Endodermal cell (in vitro differentiated cells): ENCODE data around the gene ANKRD9. TPM values are rescaled to one million over a fixed set of nuclear protein-coding genes. Genes with fewer than 3 reads are reported as not detected.

ENCODE experiments used
- DNase-seq: peaks from one replicate; pipeline ENCODE4 v3.0.0-alpha.2; 2017
- H3K27ac ChIP-seq: 2 replicates; pipeline ENCODE4 v1.5.1; 2013; ENCODE audit warnings: mild to moderate bottlenecking, low read depth, low read length, moderate library complexity
- H3K27me3 ChIP-seq: 2 replicates; pipeline ENCODE4 v1.6.1; 2013; ENCODE audit warnings: mild to moderate bottlenecking, low read length, moderate library complexity; ENCODE audit not compliant: insufficient read depth, control insufficient read depth, poor library complexity, severe bottlenecking
- H3K36me3 ChIP-seq: 2 replicates; pipeline ENCODE4 v1.7.0; 2013; ENCODE audit warnings: mild to moderate bottlenecking, low read length, moderate library complexity; ENCODE audit not compliant: control insufficient read depth, insufficient read depth
- H3K4me1 ChIP-seq: one replicate; pipeline ENCODE4 v1.7.0; 2013; ENCODE audit warnings: low read length; ENCODE audit not compliant: control insufficient read depth, insufficient read depth
- H3K4me3 ChIP-seq: 2 replicates; pipeline ENCODE4 v1.5.1; 2013; ENCODE audit warnings: mild to moderate bottlenecking, low read length, moderate library complexity
- H3K9ac ChIP-seq: 2 replicates; pipeline ENCODE4 v1.6.1; 2013; ENCODE audit warnings: mild to moderate bottlenecking, low read length, moderate library complexity; ENCODE audit not compliant: poor library complexity, severe bottlenecking; ENCODE audit errors: extremely low read depth
- H3K9me3 ChIP-seq: 2 replicates; pipeline ENCODE4 v1.6.1; 2013; ENCODE audit warnings: mild to moderate bottlenecking, low read length, moderate library complexity; ENCODE audit not compliant: control insufficient read depth
- H3K27ac Mint-ChIP-seq: 2 replicates; pipeline ENCODE4 v1.8.0; 2020; ENCODE audit warnings: mixed read lengths
- H3K27me3 Mint-ChIP-seq: 2 replicates; pipeline ENCODE4 v1.8.0; 2021; ENCODE audit warnings: mild to moderate bottlenecking, mixed read lengths; ENCODE audit not compliant: insufficient read depth
- H3K36me3 Mint-ChIP-seq: 2 replicates; pipeline ENCODE4 v1.8.0; 2020; ENCODE audit warnings: low read depth, mixed read lengths
- H3K4me1 Mint-ChIP-seq: 2 replicates; pipeline ENCODE4 v1.8.0; 2020; ENCODE audit warnings: mixed read lengths
- H3K4me3 Mint-ChIP-seq: 2 replicates; pipeline ENCODE4 v1.8.0; 2020; ENCODE audit warnings: mild to moderate bottlenecking, moderate library complexity, mixed read lengths
- H3K9me3 Mint-ChIP-seq: 2 replicates; pipeline ENCODE4 v1.8.0; 2020; ENCODE audit warnings: mild to moderate bottlenecking, mixed read lengths
- WGBS, 2 experiments: methylation state at CpG; one replicate each; pipeline versions ENCODE4 v1.1.5 to v1.1.7; 2013; ENCODE audit warnings: missing lambda C conversion rate in 2 of 2, mixed read lengths in 1 of 2; ENCODE audit not compliant: insufficient coverage in 1 of 2, insufficient read length in 1 of 2; 5-methylcytosine and 5-hydroxymethylcytosine counted together
- total RNA-seq, 2 donors: library from RNA; stranded (reverse); fragmentation: NEBNext Ultra II Directional in 1 of 2; extraction: Animal tissue kit (Norgen Biotek cat#: 25700) in 1 of 2; gene quantifications; 2 replicates in 1 of 2; 3 replicates in 1 of 2; pipeline ENCODE4 v1.2.1, GENCODE V29; 2021
- TF ChIP-seq, protein P1 (sequence below): fragments of 200-600 bp; sonication (generic); conservative IDR thresholded peaks from 2 replicates; pipeline ENCODE4 v1.5.0; 2021; ENCODE audit warnings: antibody characterized with exemption, mild to moderate bottlenecking

The ANKRD9 gene
- total RNA-seq, 2 donors from 2014 or later: 32.7 to 38.9 TPM

DNA sequence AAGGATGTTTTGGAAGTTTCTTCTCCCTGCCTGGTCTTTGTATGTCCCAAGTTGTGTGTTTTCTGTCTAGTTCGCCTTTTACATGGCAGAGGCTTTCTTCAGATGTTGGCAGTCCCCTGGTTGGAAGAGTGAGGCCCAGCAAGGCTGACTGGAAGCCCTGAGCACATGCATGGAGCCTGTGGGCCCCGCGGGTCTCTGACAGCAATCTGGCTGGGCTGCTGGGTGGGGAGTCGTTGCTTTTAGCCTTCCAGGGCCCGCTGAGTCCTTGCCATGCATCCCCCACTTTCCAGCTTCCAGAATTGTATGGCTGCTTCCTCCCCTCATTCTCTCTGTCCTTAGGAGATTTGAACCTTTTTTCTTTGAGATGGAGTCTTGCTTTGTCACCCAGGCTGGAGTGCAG is 25.3 kb downstream of the ANKRD9 start:
- no peak for DNase-seq
- Histone ChIP-seq H3K4me3 (no peak overlapping the region), H3K36me3 (no peaks in the 10 kb centered on the region), H3K27ac (no peak overlapping the region), H3K27me3 (no peaks in the 10 kb centered on the region), H3K9me3 (peaks cover 4% of the 10 kb centered on the region), H3K9ac (no peak overlapping the region), H3K4me1 (no peaks in the 10 kb centered on the region)
- Mint-ChIP-seq H3K27ac (no peak overlapping the region), H3K36me3 (peaks cover 23% of the 10 kb centered on the region), H3K27me3 (no peaks in the 10 kb centered on the region), H3K4me1 (peaks cover 8% of the 10 kb centered on the region), H3K9me3 (peaks cover 13% of the 10 kb centered on the region), H3K4me3 (no peak overlapping the region)
- WGBS, 2 experiments: 87 to 97% methylated on average over 5 of the region's 5 CpGs
- TF ChIP-seq, protein P1, sequence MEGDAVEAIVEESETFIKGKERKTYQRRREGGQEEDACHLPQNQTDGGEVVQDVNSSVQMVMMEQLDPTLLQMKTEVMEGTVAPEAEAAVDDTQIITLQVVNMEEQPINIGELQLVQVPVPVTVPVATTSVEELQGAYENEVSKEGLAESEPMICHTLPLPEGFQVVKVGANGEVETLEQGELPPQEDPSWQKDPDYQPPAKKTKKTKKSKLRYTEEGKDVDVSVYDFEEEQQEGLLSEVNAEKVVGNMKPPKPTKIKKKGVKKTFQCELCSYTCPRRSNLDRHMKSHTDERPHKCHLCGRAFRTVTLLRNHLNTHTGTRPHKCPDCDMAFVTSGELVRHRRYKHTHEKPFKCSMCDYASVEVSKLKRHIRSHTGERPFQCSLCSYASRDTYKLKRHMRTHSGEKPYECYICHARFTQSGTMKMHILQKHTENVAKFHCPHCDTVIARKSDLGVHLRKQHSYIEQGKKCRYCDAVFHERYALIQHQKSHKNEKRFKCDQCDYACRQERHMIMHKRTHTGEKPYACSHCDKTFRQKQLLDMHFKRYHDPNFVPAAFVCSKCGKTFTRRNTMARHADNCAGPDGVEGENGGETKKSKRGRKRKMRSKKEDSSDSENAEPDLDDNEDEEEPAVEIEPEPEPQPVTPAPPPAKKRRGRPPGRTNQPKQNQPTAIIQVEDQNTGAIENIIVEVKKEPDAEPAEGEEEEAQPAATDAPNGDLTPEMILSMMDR: no peak

DNA sequence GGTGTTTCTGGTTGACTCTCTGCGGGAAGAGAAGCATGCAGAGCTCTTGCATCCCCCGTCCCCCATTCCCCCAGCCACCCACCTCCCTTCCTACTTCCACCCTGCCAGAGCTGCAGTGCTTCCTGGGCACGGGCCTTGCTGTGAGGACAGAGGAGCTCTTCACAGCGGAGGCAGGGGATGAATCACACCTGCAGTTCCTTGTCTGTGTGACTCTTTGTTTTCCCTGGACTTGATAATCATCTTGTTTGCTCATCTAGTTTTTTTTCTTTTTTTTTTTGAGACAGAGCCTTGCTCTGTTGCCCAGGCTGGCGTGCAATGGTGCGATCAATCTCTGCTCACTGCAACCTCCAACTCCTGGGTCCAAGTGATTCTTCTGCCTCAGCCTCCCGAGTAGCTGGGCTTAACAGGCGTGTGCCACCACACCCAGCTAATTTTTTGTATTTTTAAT is 27.8 kb downstream of the ANKRD9 start:
- Histone ChIP-seq H3K27me3 (no peaks in the 10 kb centered on the region), H3K9me3 (peaks cover 4% of the 10 kb centered on the region), H3K4me1 (no peaks in the 10 kb centered on the region), H3K9ac (no peak overlapping the region), H3K4me3 (no peak overlapping the region), H3K27ac (no peak overlapping the region), H3K36me3 (no peaks in the 10 kb centered on the region)
- 89 to 92% methylated on average over 7 to 8 of the region's 8 CpGs for WGBS, 2 experiments
- Mint-ChIP-seq H3K9me3 (peaks cover 13% of the 10 kb centered on the region), H3K27ac (peak overlapping the region; percentile 70), H3K27me3 (no peaks in the 10 kb centered on the region), H3K4me1 (peaks cover 7% of the 10 kb centered on the region), H3K4me3 (no peak overlapping the region), H3K36me3 (peaks cover 28% of the 10 kb centered on the region)
- TF ChIP-seq, protein P1: no peak
- no peak for DNase-seq

DNA sequence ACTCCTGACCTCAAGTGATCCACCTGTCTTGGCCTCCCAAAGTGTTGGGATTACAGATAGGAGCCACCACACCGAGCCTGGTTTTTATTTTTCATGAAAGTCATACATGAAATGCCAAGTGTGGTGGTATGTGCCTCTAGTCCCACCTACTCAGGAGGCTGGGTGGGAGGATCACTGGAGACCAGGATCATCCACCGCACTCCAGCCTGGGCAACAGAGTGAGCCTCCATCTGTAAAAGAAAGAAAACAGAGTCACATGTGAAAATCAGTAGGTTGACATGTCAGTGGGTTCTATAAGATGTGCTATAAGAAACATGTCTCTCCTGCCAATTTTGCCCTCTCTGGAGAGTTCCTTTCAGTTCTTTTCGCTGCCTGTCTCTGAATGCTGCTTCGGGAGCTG is 28.2 kb downstream of the ANKRD9 start:
- Mint-ChIP-seq H3K4me3 (no peak overlapping the region), H3K36me3 (peaks cover 30% of the 10 kb centered on the region), H3K27ac (peak overlapping the region; percentile 70), H3K27me3 (no peaks in the 10 kb centered on the region), H3K9me3 (peaks cover 13% of the 10 kb centered on the region), H3K4me1 (peaks cover 4% of the 10 kb centered on the region)
- H3K27me3 ChIP-seq: no peaks in the 10 kb centered on the region
- no peaks in the 10 kb centered on the region for H3K36me3 ChIP-seq
- no peak for DNase-seq
- H3K4me3 ChIP-seq: no peak overlapping the region
- H3K4me1 ChIP-seq: no peaks in the 10 kb centered on the region
- no peak overlapping the region for H3K9ac ChIP-seq
- H3K9me3 ChIP-seq: peaks cover 4% of the 10 kb centered on the region
- no peak overlapping the region for H3K27ac ChIP-seq
- 91 to 95% methylated on average over 4 of the region's 4 CpGs for WGBS, 2 experiments
- TF ChIP-seq, protein P1: no peak
